Measurements from ENCODE around the gene TMEM150B.

DNA sequence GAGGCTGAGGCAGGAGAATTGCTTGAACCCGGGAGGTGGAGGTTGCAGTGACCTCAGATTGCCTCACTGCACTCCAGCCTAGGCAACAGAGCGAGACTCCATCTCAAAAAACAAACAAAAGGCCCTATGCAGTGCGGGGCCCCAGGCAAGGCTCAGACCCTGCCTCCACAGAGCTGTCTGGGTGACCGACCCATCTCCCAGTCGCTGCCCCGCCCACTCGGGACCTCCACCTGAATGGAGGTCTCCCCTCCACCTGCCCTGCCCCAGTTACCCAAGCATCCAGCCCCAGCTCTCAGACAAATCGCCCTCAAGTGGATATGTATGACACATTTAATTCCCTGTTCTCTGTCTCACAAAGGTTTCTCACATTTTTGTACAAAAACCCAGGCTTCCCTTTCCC is 40.1 kb upstream of the TMEM150B start:
- no peak for TF ChIP-seq CTCF (IDR thresholded peaks at IDR 0.05)
- TF ChIP-seq POLR2AphosphoS5 (IDR thresholded peaks at IDR 0.05), result no peak
- TF ChIP-seq EP300 (IDR thresholded peaks at IDR 0.05), result no peak
